Limb (tissue), 2 donors: ENCODE results near the gene OR11L1.

Experiments used
- DNase-seq, 2 donors: peaks; one replicate each; pipeline ENCODE4 v3.0.0-alpha.2; 2016; ENCODE audit errors: extremely low spot score in 2 of 2

The OR11L1 gene, protein sequence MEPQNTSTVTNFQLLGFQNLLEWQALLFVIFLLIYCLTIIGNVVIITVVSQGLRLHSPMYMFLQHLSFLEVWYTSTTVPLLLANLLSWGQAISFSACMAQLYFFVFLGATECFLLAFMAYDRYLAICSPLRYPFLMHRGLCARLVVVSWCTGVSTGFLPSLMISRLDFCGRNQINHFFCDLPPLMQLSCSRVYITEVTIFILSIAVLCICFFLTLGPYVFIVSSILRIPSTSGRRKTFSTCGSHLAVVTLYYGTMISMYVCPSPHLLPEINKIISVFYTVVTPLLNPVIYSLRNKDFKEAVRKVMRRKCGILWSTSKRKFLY

GRCh38 chr1:247841796-247842195, at the start of gene OR11L1:
Gene OR11L1, minus strand, starts transcription at chr1:247841896. Its CDS starts 0 bp downstream, at chr1:247841896.
- no peak for DNase-seq

- DNase-seq = no peak
Observed at GRCh38 chr1:247884797-247885413, 43.2 kb upstream of the OR11L1 start.

GRCh38 chr1:247883346-247883745, 41.6 kb upstream of the OR11L1 start:
- no peak for DNase-seq

DNA sequence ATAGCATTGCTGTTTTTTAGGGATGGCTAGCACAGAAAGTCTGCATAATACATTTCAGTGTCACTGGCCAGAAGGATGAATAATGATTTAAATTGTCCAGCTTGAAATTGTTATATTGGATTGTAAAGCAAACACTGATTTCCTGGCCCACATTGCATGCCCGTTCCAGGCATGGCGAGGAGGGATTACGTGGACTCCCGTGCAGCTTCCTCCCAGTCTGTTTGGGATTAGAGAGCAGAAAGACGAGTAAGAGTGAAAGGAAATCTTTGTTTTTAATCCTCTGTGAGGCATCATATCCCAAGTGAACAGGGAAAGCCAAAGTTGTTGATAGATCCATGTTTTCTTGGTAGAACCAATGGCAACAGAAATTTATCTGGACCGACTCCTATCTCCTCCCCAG, 23.7 kb upstream of the OR11L1 start:
- no peak for DNase-seq

GRCh38 chr1:247864644-247865043, 22.9 kb upstream of the OR11L1 start:
- no peak for DNase-seq

- no peak for DNase-seq
Observed at GRCh38 chr1:247862756-247863155, 21.1 kb upstream of the OR11L1 start.

DNA sequence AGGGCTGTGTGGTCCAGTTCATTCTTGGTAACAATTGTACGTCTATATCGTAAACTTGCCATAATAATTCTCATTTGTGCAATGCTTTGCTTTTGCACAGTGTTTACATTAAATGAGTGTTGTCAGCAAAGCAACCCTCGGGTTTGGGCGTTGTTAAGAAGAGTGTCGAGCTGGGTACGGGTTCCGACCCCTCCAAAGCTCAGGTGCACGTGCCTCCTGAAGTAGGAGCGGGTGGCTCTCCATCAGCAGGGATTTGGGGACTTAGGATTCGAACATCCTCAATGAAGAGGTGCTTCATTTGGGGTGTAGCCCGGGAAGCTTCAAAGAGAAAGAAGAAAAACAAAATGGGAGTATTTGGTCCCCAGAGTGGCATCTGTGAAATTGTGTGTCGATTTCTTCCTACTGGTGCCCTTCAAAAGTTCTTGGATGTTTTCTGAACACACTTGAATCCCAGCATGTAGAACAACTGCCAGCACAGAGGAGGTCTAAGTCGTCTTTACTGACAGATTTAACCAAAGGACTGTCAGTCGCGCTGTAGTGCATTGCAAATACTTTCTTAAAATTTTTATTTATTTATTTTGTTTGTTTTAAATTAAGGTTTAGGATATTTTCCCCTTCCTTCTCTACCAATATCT, 16.4 kb upstream of the OR11L1 start:
- no peak for DNase-seq

- peak in 1 of 2 donors; percentile 62 for DNase-seq
Observed at GRCh38 chr1:247857069-247857984, 15.6 kb upstream of the OR11L1 start, which contains the start of gene TRIM58. Gene TRIM58, plus strand, starts transcription at chr1:247857187. Its CDS starts 60 bp downstream, at chr1:247857247.

DNA sequence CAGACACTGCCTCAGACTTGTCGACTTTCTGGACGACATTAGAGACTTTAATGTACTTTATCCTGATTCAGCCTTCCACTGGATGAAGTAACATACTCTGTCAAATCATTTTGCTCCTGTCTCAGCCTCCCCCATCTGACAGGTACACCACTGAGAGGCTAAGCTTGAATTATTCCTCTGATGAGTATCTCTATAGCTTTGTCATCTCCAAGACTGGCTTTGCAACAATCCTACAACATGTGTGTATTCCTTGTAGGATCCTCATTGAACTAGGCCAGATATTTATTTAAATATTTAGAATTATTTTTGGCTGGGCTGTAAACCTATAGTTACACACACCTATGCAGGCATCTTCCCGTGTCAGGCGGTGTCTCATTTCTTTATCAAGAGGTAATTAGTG, 14.2 kb upstream of the OR11L1 start:
- DNase-seq = no peak

DNA sequence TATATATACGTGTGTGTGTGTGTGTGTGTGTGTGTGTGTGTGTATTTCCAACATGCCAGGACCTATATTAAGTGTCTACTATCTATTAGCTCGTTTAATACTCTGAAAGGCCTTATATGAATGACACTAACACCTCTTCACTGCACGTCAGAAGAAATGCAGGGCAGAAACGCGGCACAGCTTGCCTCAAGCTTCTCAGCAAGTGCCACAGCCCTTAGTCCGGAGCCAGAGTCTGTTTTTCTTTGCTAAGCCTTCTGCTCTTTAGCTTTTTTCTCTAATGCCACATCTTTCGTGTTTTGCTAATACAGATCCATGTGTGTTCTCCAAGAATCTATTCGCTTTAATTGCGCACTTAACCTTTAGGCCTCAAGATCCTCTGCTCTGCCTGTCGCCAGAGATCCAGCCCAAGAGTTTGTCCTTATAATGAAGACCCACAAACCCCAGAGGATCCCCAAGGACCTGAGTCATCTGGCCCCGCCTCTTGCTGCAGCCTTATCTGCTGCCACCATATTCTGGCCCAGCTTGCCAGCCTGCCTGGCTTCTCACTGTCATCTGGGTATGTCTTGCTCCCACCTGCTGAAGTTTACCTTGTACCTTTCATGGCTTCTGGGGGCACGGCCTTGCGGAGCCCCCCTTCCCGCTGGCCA, 13.3 kb upstream of the OR11L1 start:
- no peak for DNase-seq

- no peak for DNase-seq
Observed at GRCh38 chr1:247849616-247850015, 7.9 kb upstream of the OR11L1 start.

DNA sequence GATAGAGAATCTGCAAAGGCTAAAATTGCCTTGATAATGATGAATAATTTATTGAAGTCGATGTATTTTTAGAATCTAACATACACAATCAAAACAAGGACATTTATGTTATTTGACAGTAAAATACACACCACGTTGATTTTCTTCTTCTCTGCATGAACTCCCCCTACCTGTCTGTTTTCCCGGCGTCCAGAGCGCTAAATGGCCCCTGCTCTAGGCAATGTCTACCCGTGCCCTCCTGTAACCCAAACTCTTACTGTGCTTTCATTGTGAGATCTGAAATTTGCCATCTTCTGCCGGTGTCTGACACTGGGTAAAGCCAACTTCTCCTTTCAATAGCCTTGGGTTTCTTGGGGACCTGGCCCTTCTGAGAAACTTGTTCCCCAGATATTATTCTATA, 6.7 kb upstream of the OR11L1 start:
- DNase-seq = no peak

DNA sequence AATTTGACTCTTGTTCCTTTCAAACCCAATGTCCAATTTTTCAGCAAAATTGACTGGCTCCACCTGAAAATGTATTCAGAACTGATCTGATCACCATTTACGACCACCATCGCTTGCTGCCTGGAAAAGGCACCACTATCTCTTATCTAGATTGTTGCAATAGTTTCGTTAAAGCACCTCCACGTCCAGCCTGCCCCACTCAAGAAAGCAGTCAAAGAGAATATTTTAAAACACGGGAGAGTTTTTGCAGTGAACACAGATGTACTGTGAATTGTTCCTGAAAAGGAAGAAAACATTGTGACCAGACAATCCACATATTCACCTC, 4.0 kb upstream of the OR11L1 start:
- no peak for DNase-seq

- DNase-seq = no peak
Observed at GRCh38 chr1:247845011-247845692, 3.5 kb upstream of the OR11L1 start.

DNA sequence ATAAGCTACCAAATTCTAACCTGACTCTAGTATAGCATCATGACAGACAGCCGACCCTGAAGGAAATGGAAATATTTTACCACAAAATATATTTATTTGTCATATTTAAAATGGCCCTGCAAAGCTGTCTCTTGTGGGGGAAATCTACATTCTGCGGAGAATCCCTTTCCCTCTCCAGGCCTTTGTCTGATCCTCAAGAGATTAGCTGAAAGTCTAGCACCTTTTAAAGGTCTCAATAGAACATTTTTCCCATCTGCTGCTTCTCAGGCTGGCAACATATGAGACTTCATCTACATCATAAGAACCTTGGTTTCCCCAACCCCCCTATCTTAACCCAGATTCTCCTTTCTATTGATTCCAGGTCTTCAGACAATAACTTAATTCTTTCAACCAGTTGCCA, 1.7 kb upstream of the OR11L1 start:
- DNase-seq = no peak

GRCh38 chr1:247840818-247841217, 878 bp downstream of the OR11L1 start:
- no peak for DNase-seq

DNA sequence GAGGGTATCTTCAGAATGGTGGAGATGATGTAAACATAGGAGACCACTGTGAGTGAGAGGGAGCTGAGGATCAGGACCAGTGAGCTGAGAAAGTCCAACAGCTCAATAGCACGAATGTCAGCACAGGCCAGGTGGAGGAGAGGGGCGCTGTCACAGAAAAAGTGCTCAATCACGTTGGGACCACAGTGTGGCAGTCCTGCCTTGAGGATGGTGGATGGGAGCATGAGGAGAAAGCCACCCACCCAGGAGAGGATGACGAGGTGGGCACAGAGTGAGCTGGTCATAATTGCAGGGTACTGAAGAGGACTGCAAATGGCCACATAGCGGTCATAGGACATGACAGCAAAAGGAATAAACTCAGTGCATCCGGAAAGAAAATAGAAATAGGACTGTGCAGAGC, 8.1 kb downstream of the OR11L1 start:
- no peak for DNase-seq

GRCh38 chr1:247829656-247830055, 12.0 kb downstream of the OR11L1 start:
- DNase-seq = no peak

GRCh38 chr1:247825362-247825761, 16.3 kb downstream of the OR11L1 start:
- DNase-seq = no peak

GRCh38 chr1:247824023-247824422, 17.7 kb downstream of the OR11L1 start, which contains the start of gene OR14A16:
Gene OR14A16, minus strand, starts transcription at chr1:247824119. Its CDS starts 8,390 bp downstream, at chr1:247815729.
- DNase-seq = no peak

- DNase-seq = no peak
Observed at GRCh38 chr1:247822060-247822459, 19.6 kb downstream of the OR11L1 start.
